Measurements from ENCODE around the gene TBATA. TPM values are rescaled to one million over a fixed set of nuclear protein-coding genes. Genes with fewer than 3 reads are reported as not detected.
"Not testable (repeated sequence)": the region's sequence is repeated elsewhere in the genome, so short reads cannot be mapped to it uniquely, and the experiment has no call there.

TBATA gene
- total RNA-seq, 1 donor from 2014 or later, result not detected

DNA sequence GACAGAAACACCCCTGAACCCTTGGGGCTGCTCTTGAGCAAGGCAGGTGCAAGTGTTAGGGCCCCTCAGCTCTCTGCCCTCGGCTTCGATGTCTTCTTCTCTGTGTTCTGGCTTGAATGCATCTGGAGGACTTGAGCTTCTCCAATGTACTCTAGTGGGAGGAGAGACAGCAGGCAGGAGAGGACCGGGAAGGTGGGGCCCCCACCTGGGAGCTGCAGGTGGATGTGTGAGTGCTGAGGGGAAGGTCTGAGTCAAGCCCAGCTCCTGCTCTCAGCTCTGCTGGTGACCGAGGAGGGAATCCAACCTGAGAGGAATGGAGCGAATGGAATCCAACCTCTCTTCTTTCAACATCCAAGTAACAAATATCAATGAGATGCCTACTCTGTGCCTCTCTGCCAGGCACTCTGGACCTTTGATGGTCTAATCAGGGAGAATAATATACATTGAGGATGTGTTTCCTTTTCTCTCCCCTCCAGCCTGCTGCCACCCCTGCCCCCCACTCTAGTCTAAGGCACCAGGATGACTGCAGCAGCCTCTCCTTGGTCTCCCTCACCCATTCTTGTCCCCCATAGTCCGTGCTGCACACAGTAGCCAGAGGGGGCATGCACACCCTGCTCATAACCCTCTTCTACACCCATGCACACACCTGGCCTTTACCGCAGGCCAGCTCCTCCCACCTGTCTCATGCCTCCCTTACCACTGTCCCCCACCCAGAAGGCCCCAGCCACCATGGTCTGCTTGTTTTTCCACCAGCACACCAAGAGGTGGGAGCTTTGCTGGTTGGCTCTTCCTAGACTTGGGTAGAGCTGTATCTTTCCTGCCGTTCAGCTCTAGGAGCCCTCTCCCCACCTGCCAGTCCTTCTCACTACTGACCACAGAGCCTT is 13.6 kb downstream of the TBATA start:
- Histone ChIP-seq H3K4me1 (no peaks in the 10 kb centered on the region), H3K27me3 (no peaks in the 10 kb centered on the region), H3K27ac (no peak overlapping the region), H3K4me3 (no peak overlapping the region), H3K9me3 (no peaks in the 10 kb centered on the region), H3K36me3 (no peaks in the 10 kb centered on the region)
- TF ChIP-seq, protein P1, sequence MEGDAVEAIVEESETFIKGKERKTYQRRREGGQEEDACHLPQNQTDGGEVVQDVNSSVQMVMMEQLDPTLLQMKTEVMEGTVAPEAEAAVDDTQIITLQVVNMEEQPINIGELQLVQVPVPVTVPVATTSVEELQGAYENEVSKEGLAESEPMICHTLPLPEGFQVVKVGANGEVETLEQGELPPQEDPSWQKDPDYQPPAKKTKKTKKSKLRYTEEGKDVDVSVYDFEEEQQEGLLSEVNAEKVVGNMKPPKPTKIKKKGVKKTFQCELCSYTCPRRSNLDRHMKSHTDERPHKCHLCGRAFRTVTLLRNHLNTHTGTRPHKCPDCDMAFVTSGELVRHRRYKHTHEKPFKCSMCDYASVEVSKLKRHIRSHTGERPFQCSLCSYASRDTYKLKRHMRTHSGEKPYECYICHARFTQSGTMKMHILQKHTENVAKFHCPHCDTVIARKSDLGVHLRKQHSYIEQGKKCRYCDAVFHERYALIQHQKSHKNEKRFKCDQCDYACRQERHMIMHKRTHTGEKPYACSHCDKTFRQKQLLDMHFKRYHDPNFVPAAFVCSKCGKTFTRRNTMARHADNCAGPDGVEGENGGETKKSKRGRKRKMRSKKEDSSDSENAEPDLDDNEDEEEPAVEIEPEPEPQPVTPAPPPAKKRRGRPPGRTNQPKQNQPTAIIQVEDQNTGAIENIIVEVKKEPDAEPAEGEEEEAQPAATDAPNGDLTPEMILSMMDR (IDR thresholded peaks at IDR 0.05), result no peak
- ATAC-seq (no peak), DNase-seq (no peak)
- intact Hi-C loops (cut with DNase I), result no loop called here

GRCh38 chr10:70770516-70770915 is 14.7 kb downstream of the TBATA start:
- H3K27me3 ChIP-seq; H3K4me3 ChIP-seq; DNase-seq; H3K4me1 ChIP-seq; H3K27ac ChIP-seq; H3K9me3 ChIP-seq; ATAC-seq; intact Hi-C loops (cut with DNase I); H3K36me3 ChIP-seq: not testable (repeated sequence)

- Histone ChIP-seq H3K36me3 (no peaks in the 10 kb centered on the region), H3K27ac (no peak overlapping the region), H3K9me3 (no peaks in the 10 kb centered on the region), H3K27me3 (no peaks in the 10 kb centered on the region), H3K4me1 (no peaks in the 10 kb centered on the region), H3K4me3 (no peak overlapping the region)
- no peak for DNase-seq
- ATAC-seq, result no peak
- TF ChIP-seq, protein P1 (IDR thresholded peaks at IDR 0.05), result no peak
- intact Hi-C loops (cut with DNase I), result no loop called here
Measured at GRCh38 chr10:70770001-70770400, 15.2 kb downstream of the TBATA start.

DNA sequence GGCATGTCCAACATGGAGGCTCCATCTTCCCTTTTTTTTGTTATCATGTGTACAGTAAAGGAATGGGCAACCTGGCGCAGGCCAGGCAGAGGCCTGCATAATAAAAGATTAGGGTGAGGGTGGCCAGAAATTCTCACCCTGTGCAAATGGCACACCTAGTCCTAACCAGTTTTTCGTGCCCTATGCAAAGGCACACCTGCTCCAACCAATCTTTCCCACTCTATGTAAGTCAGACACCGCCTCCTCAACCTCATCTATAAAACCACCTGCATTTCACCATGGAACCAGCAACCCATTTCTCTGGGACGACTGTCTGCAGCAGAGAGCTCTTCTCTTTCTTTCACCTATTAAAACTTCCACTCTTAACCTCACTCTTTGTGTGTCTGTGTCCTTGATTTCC is 16.1 kb downstream of the TBATA start:
- no peak overlapping the region for H3K27ac ChIP-seq
- TF ChIP-seq, protein P1 (IDR thresholded peaks at IDR 0.05), result no peak
- no peaks in the 10 kb centered on the region for H3K4me1 ChIP-seq
- H3K27me3 ChIP-seq, result no peaks in the 10 kb centered on the region
- no peak overlapping the region for H3K4me3 ChIP-seq
- intact Hi-C loops (cut with DNase I), result loop anchor here (10.0 kb wide), 1 partner anchor 304 kb away; no protein-coding TSS in a partner anchor
- DNase-seq (no peak), ATAC-seq (no peak)
- no peaks in the 10 kb centered on the region for H3K9me3 ChIP-seq
- H3K36me3 ChIP-seq, result no peaks in the 10 kb centered on the region

GRCh38 chr10:70768026-70768685 is 17.0 kb downstream of the TBATA start:
- H3K27ac ChIP-seq, H3K4me3 ChIP-seq, DNase-seq, H3K27me3 ChIP-seq, H3K9me3 ChIP-seq, H3K36me3 ChIP-seq, ATAC-seq, H3K4me1 ChIP-seq: not testable (repeated sequence)
- intact Hi-C loops (cut with DNase I), result loop anchor here (10.0 kb wide), 1 partner anchor 303 kb away; no protein-coding TSS in a partner anchor

GRCh38 chr10:70765794-70766594 is 19.2 kb downstream of the TBATA start:
- intact Hi-C loops (cut with DNase I), result loop anchor here (10.0 kb wide), 1 partner anchor 301 kb away; no protein-coding TSS in a partner anchor
- H3K27me3 ChIP-seq, result no peaks in the 10 kb centered on the region
- no peak for DNase-seq
- H3K4me3 ChIP-seq, result no peak overlapping the region
- ATAC-seq, result no peak
- H3K9me3 ChIP-seq, result no peaks in the 10 kb centered on the region
- TF ChIP-seq, protein P1 (IDR thresholded peaks at IDR 0.05), result no peak
- no peaks in the 10 kb centered on the region for H3K36me3 ChIP-seq
- no peaks in the 10 kb centered on the region for H3K4me1 ChIP-seq
- no peak overlapping the region for H3K27ac ChIP-seq

All from upper lobe of right lung (tissue), 1 donor.